GM12891 (cell line): ENCODE results near the gene USP10.
"Not testable (repeated sequence)": the region's sequence is repeated elsewhere in the genome, so short reads cannot be mapped to it uniquely, and the experiment has no call there.

Experiments
- DNase-seq: peaks from one replicate; pipeline ENCODE4 v3.0.0; 2011; ENCODE audit warnings: low spot score; ENCODE audit not compliant: insufficient read length
- FAIRE-seq: peaks from 2 replicates; lab custom pipeline; 2011; peaks lifted over from hg19 to GRCh38; lab: Jason Lieb, UNC
- PAX5 ChIP-seq: IDR thresholded peaks from 2 replicates; pipeline ENCODE4 v1.6.1; 2011; ENCODE audit warnings: low read length, moderate library complexity, mild to moderate bottlenecking; ENCODE audit not compliant: insufficient read depth, severe bottlenecking
- POLR2A ChIP-seq: IDR thresholded peaks from 2 replicates; pipeline ENCODE4 v1.6.1; 2011; ENCODE audit warnings: low read depth, low read length, control low read depth
- POLR2AphosphoS5 ChIP-seq: IDR thresholded peaks from 2 replicates; pipeline ENCODE4 v1.6.1; 2011; ENCODE audit warnings: low read depth, low read length, control low read depth
- POU2F2 ChIP-seq: IDR thresholded peaks from 2 replicates; pipeline ENCODE4 v1.6.1; 2011; ENCODE audit warnings: low read depth, mild to moderate bottlenecking, control low read depth, low read length, moderate library complexity
- SPI1 ChIP-seq: IDR thresholded peaks from 2 replicates; pipeline ENCODE4 v1.6.1; 2011; ENCODE audit warnings: low read depth, low read length, control low read depth
- TAF1 ChIP-seq: IDR thresholded peaks from 2 replicates; pipeline ENCODE4 v1.6.1; 2011; ENCODE audit warnings: low read depth, low read length, control low read depth

USP10 gene

DNA sequence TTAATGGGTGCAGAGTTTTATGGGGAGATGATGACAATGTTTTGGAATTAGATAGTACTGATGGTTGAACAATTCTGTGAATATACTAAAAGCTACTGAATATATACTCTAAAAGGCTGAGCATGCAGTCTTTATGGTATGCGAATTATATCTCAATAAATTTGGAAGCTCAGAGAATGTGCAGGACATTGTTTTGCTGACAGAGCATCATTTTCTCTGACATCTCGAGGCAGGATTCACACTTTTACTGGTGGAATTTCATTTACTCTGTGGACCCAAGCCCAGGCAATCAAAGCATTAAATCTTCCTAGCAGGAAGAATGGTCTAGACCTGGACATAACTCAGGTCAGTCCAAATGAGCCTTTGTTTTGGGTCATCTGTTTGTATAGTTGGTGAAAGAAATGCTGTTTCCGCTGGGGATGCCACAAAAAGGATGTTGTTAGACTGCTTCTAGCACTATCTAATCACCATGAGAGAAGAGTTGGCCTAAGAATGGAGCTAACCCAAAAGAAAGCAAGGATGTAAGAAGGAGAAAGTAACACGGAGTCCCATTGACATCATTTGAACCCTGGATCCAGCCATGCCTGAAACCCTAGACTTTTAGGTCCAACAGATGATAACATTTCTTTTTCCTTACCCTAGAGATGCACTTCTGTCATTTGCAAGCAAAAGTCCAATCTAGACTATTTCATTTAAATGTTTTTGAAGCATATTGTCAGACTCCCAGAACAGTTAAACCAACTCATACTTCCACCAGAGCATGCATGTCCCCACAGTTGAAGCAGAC is 18.8 kb upstream of the USP10 start:
- FAIRE-seq, result no peak
- no peak for DNase-seq
- TF ChIP-seq SPI1, result no peak
- TF ChIP-seq POU2F2, result no peak
- TF ChIP-seq TAF1, result no peak
- no peak for TF ChIP-seq POLR2AphosphoS5
- no peak for TF ChIP-seq PAX5

- TF ChIP-seq TAF1 (no peak), POLR2A (no peak), PAX5 (no peak), POLR2AphosphoS5 (no peak), POU2F2 (no peak), SPI1 (no peak)
- FAIRE-seq, result no peak
- no peak for DNase-seq
Observed at GRCh38 chr16:84683691-84684591, 15.9 kb upstream of the USP10 start.

- DNase-seq, result no peak
- FAIRE-seq, result no peak
- no peak for TF ChIP-seq TAF1
- no peak for TF ChIP-seq POLR2A
- TF ChIP-seq PAX5, result no peak
- TF ChIP-seq POLR2AphosphoS5, result no peak
- no peak for TF ChIP-seq POU2F2
- TF ChIP-seq SPI1, result no peak
Observed at GRCh38 chr16:84684592-84684965, 15.2 kb upstream of the USP10 start.

GRCh38 chr16:84685210-84685609 is 14.6 kb upstream of the USP10 start:
- no peak for DNase-seq
- no peak for TF ChIP-seq TAF1
- TF ChIP-seq POLR2A, result no peak
- no peak for TF ChIP-seq PAX5
- FAIRE-seq, result no peak

- DNase-seq, result no peak
- TF ChIP-seq SPI1 (no peak), TAF1 (no peak), POU2F2 (no peak), POLR2A (no peak), PAX5 (no peak), POLR2AphosphoS5 (no peak)
- FAIRE-seq, result no peak
Observed at GRCh38 chr16:84686707-84687298, 13.0 kb upstream of the USP10 start.

GRCh38 chr16:84687715-84688114 is 12.1 kb upstream of the USP10 start:
- peak; percentile 47 for TF ChIP-seq PAX5
- no peak for TF ChIP-seq POU2F2
- FAIRE-seq (peak; percentile 85), DNase-seq (no peak)

DNA sequence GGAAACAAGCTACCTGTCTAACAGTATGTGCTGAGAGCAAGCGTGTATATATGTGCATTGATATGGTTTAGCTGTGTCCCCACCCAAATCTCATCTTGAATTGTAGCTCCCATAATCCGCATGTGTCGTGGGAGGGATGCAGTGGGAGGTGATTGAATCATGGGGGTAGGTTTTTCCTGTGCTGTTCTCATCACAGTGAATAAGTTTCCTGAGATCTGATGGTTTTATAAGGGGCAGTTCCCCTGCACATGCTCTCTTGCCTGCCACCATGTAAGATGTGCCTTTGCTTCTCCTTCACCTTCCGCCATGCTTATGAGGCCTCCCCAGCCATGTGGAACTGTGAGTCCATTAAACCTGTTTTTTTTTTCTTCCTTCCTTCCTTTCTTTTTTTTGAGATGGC is 11.6 kb upstream of the USP10 start:
- not testable (repeated sequence) for DNase-seq, FAIRE-seq

- no peak for DNase-seq
- TF ChIP-seq POLR2A (no peak), POLR2AphosphoS5 (no peak), TAF1 (no peak), PAX5 (no peak), SPI1 (no peak), POU2F2 (no peak)
- FAIRE-seq, result no peak
Observed at GRCh38 chr16:84689111-84689510, 10.7 kb upstream of the USP10 start.

DNA sequence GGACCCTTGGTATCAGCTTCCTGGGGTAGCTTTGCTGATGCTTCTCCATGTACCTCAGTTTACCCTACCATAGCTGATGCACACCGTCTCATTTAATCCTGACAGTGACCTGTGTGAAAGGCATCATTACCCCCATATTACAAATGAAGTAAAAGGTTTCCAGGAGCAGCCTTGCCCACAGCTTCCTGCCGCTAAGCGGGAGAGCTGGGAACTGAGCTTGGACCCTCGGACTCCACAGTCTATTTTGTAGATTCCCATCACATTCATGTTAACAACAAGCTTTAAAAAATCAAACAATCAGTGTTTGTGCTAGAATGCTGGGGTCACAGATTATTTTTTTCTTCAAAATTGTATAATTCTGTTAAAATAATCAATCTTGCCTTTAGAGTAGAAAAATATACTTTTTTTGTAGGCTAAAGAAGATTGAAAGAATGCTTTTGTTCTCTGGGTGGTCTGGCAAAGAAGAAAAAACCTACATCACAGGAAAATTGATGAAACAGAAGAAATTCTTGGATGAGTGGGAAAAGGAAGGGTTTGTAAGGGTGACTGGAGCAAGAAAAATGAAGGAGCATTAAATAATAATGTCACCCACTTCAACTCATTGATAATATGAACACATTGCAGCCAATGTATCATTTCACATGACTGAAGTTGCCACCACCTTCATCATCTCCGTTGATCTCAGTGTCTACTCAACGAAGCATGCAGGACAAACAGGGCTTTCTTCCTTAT is 9.5 kb upstream of the USP10 start:
- TF ChIP-seq SPI1, result no peak
- no peak for TF ChIP-seq TAF1
- no peak for FAIRE-seq
- DNase-seq, result no peak
